GM21360 (cell line): ENCODE data around the gene C7orf33.
A peak's percentile ranks its signal among the peaks of the same experiment; 100 is the strongest.
"Not testable (repeated sequence)": the region's sequence is repeated elsewhere in the genome, so short reads cannot be mapped to it uniquely, and the experiment has no call there.

Experiments used
- ATAC-seq: cut with Tn5 transposase; IDR thresholded peaks from one replicate; pipeline ENCODE4 v1.9.1; 2021; ENCODE audit warnings: mild to moderate bottlenecking, moderate library complexity; ENCODE audit not compliant: unreplicated experiment

The C7orf33 gene

GRCh38 chr7:148590471-148590870 lies at the start of gene C7orf33:
C7orf33 (plus strand) TSS chr7:148590766; CDS start chr7:148590926, 160 bp downstream.
- no peak for ATAC-seq

- no peak for ATAC-seq
Measured at GRCh38 chr7:148541891-148542504, 48.6 kb upstream of the C7orf33 start.

- no peak for ATAC-seq
Measured at GRCh38 chr7:148543302-148543701, 47.3 kb upstream of the C7orf33 start.

GRCh38 chr7:148545172-148545571 lies 45.4 kb upstream of the C7orf33 start:
- no peak for ATAC-seq

DNA sequence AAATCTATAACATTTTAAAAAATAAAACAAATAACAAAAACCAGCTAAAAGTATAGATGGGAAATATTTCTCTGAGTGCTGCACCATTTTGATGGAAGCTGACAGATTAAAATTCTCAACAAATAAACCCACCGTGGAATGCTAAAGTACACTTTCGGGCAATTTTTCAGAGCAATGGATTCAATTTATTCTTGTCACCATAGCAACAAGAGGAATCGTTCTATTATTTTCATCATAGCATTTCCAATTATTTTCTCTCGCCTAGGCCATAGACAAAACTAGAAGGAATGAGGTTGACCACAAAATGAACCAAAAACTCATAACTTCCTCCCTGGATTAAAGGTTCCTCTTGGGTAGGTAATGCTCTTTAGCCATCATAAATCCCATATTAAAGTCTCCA lies 44.6 kb upstream of the C7orf33 start:
- no peak for ATAC-seq

DNA sequence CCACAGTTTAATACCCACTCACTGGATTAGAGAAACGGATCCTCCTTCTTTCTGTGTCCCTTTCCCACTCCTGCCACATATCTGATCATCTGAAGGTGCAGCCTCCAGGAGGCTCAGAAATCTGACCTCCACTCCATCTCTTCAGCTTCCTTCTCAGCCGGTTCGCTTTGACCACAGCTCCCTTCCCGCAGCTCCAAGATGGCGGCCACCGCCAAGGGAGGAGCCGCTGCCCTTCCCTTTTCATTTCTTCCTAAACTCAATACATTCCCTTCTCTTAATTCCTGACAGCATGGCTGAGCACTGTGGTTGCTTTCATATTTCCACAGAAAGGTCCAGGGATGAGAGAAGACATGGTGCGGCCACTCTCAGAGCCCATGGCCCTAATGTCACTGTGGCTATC lies 43.7 kb upstream of the C7orf33 start:
- ATAC-seq, result no peak

- ATAC-seq, result no peak
Measured at GRCh38 chr7:148547951-148548350, 42.6 kb upstream of the C7orf33 start.

- ATAC-seq, result no peak
Measured at GRCh38 chr7:148553979-148554378, 36.6 kb upstream of the C7orf33 start.

DNA sequence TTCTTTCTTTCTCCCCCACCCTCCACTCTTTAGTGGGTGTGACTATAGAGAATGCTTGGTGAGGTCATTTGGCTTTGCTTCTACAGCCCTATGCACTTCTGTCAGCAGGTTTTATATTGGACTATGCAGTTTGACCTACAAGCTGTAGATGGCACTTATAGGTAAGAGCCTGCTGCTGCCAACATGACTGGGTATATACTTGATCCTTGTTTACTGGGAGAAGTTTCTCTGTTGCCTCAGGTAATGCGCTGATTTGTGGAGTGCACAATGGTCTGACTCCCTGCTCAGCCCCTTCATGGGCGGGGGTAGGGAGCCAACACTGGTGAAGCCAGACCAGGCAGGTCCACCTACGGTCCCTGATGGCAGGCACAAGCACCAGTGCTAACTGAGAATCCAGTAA lies 33.7 kb upstream of the C7orf33 start:
- ATAC-seq, result no peak

DNA sequence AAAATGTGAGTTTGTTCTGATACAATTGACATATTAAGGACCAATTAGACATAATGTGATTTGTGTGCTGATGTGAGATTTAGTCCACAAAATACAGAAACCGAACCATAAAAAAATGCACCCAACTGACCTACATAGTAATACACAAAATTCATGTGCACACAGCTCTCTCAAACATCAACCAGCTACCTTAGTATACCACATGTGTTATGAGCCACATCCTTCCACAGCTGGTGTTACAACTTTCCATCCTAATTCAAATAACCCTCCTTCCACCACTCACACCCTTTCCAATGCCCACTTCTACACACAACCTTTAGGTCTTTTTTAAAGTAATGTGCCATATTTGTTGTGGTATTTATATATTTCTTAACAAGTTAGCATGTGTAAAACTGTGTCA lies 31.7 kb upstream of the C7orf33 start:
- no peak for ATAC-seq

- ATAC-seq, result no peak
Measured at GRCh38 chr7:148561099-148561498, 29.5 kb upstream of the C7orf33 start.

DNA sequence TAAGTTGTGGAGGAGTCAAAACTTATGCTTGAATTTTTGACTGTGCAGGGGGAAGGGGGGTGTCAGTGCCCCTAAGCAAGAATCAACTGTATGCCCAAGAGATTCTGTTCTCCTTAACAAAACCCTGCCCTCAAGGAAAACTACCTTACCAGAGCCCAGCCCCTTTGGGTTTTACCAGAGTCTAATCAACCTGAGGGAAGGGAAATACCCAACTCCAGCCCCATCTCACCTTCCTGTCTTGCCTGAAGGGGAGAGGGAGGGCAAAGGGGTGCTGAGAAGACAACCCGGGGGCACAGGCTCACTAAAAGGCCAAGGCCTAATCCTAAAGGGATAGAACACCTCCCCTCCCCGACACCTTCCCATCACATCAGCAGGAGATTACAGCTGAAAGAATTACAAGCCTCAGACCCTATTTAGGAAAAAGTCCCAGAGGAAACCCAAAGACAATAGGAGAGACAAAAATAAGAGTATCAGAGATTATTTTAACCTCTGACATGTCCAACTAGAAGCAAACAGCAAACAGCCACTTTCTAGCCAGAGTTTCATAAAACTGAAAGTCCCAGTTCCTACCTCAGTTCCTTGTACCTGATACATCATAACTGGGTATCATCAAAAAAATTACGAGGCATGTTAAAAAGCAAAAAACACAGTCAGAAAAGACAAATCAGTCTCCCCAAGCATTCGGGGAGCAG lies 26.8 kb upstream of the C7orf33 start:
- ATAC-seq, result peak; percentile 28

- peak; percentile 80 for ATAC-seq
Measured at GRCh38 chr7:148564275-148564951, 26.2 kb upstream of the C7orf33 start.

GRCh38 chr7:148566736-148567135 lies 23.8 kb upstream of the C7orf33 start:
- no peak for ATAC-seq

DNA sequence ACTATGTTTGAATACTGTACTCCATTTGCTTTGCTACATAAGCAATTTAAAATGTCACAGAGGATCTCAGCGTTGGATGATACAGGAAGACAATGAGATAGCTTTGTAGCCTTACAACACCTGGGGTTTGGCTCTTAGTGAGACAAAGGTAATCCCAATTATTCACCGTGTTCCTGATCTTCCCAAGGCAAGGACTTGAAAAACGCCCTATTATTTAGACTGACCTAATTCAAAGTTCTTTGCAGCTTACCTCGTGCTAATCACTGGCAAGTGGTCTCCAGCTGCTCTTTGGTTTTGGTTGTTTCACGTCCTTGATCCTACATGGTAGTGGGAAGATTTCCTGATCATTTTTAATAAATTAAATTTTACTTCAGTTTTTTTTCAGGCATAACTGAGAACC lies 23.0 kb upstream of the C7orf33 start:
- ATAC-seq, result no peak

DNA sequence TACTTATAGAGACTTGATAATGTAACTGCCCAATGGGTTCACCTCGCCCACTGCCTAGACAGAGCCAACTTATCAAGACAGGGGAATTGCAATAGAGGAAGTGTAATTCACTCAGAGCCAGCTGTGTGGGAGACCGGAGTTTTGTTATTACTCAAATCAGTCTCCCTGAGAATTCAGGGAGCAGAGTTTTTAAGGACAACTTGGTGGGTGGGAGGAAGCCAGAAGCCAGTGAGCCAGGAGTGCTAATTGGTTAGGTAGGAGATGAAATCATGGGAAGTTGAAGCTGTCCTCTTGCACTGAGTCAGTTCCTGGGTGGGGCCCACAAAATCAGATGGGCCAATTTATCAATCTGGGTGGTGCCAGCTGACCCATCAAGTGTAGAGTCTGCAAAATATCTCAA lies 20.1 kb upstream of the C7orf33 start:
- no peak for ATAC-seq

DNA sequence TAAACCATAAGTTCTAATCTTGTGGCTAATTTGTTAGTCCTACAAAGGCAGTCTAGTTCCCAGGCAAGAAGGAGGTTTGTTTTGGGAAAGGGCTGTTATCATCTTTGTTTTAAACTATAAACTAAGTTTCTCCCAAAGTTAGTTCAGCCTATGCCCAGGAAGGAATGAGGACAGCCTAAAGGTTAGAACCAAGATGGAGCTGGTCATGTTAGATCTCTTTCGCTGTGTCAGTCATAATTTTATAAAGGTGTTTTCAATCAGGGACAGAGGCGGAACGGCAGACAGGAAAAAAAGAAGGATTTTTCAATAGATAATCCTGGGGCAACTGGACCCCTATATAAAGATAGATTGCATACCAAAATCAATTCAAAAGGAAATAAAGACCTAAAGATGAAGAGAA lies 19.6 kb upstream of the C7orf33 start:
- not testable (repeated sequence) for ATAC-seq

- no peak for ATAC-seq
Measured at GRCh38 chr7:148571381-148571780, 19.2 kb upstream of the C7orf33 start.

GRCh38 chr7:148572067-148572522 lies 18.5 kb upstream of the C7orf33 start:
- ATAC-seq, result no peak

DNA sequence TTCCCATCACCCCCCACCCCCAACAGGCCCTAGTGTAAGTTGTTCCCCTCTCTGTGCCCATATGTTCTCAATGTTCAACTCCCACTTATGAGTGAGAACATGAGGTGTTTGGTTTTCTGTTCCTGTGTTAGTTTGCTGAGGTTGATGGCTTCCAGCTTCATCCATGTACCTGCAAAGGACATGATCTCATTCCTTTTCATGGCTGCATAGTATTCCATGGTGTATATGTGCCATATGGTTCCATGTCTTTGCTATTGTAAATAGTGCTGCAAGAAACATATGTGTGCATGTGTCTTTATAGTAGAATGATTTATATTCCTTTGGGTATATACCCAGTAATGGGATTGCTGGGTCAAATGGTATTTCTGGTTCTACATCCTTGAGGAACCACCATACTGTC lies 17.0 kb upstream of the C7orf33 start:
- ATAC-seq, result not testable (repeated sequence)

DNA sequence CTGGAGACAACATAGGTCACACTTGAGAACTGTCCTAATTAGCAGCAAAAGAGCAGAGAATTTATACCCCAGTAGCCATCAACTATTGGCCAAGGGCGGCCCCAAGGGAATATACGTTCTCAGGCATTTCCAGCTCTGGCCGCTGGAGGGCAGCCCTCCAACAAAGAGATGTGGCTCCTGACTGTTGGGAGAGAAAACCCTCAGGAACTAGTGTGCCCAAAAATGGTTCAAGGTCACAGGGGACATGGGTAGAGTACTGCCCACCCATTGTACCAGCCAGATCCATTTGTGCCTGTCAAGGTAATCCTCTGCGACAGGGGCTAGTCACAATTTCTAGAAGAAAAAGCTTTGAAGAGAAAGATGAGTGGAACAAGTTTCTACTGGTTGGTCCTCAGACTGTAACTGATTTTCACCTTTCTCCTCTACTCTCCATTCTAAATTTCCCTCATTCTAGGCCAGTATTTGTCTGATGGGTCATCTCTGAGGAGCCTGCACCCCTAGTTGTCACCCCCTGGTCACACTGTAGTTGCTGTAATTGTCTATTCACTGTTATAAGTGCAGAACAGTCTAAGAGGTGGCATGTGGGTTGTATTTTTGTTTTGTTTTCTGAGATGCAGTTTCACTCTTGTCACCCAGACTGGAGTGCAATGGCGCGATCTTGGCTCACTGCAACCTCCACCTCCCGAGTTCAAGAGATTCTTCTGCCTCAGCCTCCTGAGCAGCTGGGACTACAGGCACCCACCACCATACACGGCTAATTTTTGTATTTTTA lies 14.7 kb upstream of the C7orf33 start:
- peak; percentile 75 for ATAC-seq
